Hepatocyte (in vitro differentiated cells): ENCODE results near the gene LCN12. TPM values are rescaled to one million over a fixed set of nuclear protein-coding genes. Genes with fewer than 3 reads are reported as not detected.

ENCODE experiments used
- DNase-seq: peaks from one replicate; pipeline ENCODE4 v3.0.0-alpha.2; 2016; ENCODE audit warnings: low spot score
- H2AFZ ChIP-seq: fragments of 200-600 bp; sonication (generic); 2 replicates; pipeline ENCODE4 v1.6.0; 2016; ENCODE audit warnings: antibody characterized with exemption, mild to moderate bottlenecking
- H3K27ac ChIP-seq: fragments of 200-600 bp; sonication (generic); 2 replicates; pipeline ENCODE4 v1.5.1; 2016; ENCODE audit warnings: mild to moderate bottlenecking
- H3K27me3 ChIP-seq: fragments of 200-600 bp; sonication (generic); 2 replicates; pipeline ENCODE4 v1.6.1; 2016
- H3K36me3 ChIP-seq: fragments of 200-600 bp; sonication (generic); replicated peaks from 2 replicates; pipeline ENCODE4 v1.5.1; 2016; ENCODE audit warnings: low read depth; ENCODE audit not compliant: insufficient read depth
- H3K4me1 ChIP-seq: fragments of 200-600 bp; sonication (generic); 2 replicates; pipeline ENCODE4 v1.5.1; 2016; ENCODE audit warnings: mild to moderate bottlenecking, moderate library complexity; ENCODE audit not compliant: insufficient read depth
- H3K4me2 ChIP-seq: fragments of 200-600 bp; sonication (generic); 2 replicates; pipeline ENCODE4 v1.6.0; 2016
- H3K4me3 ChIP-seq: fragments of 200-600 bp; sonication (generic); 2 replicates; pipeline ENCODE4 v1.5.1; 2016; ENCODE audit warnings: mild to moderate bottlenecking
- H3K79me2 ChIP-seq: fragments of 200-600 bp; sonication (generic); 2 replicates; pipeline ENCODE4 v1.6.0; 2017; ENCODE audit warnings: mild to moderate bottlenecking
- H3K9me2 ChIP-seq: fragments of 200-600 bp; sonication (generic); replicated peaks from 2 replicates; pipeline ENCODE4 v1.6.0; 2017; ENCODE audit warnings: mild to moderate bottlenecking; ENCODE audit not compliant: insufficient read depth
- H3K9me3 ChIP-seq: fragments of 200-600 bp; sonication (generic); 2 replicates; pipeline ENCODE4 v1.5.1; 2016; ENCODE audit warnings: low read depth, mild to moderate bottlenecking
- H4K20me1 ChIP-seq: fragments of 200-600 bp; sonication (generic); 2 replicates; pipeline ENCODE4 v1.6.0; 2016; ENCODE audit warnings: mild to moderate bottlenecking; ENCODE audit not compliant: insufficient read depth, poor library complexity, severe bottlenecking
- EZH2 ChIP-seq: fragments of 200-600 bp; sonication (generic); IDR thresholded peaks from 2 replicates; pipeline ENCODE4 v1.6.1; 2016; ENCODE audit warnings: antibody characterized with exemption, mild to moderate bottlenecking, borderline replicate concordance
- EZH2phosphoT487 ChIP-seq: fragments of 200-600 bp; sonication (generic); IDR thresholded peaks from one replicate; pipeline ENCODE4 v1.6.1; 2018; ENCODE audit warnings: antibody characterized with exemption, mild to moderate bottlenecking, low read depth, moderate library complexity; ENCODE audit not compliant: unreplicated experiment, severe bottlenecking
- WGBS: methylation state at CpG from one replicate; pipeline ENCODE4 v1.1.6; 2016; ENCODE audit warnings: low lambda C conversion rate; ENCODE audit errors: missing lambda C conversion rate; 5-methylcytosine and 5-hydroxymethylcytosine counted together
- polyA plus RNA-seq: library from polyadenylated mRNA; unstranded; fragments of >200 nt; fragmentation: Nextera tagmentation; extraction: Ambion mirVana; gene quantifications from 2 replicates; pipeline ENCODE4 v1.2.1, GENCODE V29; 2016
- total RNA-seq: library from RNA; depleted of rRNA; stranded (reverse); fragments of >200 nt; gene quantifications from 2 replicates; pipeline ENCODE4 v1.2.3, GENCODE V29; 2014
- TF ChIP-seq, protein P1 (sequence below): fragments of 200-600 bp; sonication (generic); IDR thresholded peaks from 2 replicates; pipeline ENCODE4 v1.5.1; 2016; ENCODE audit warnings: antibody characterized with exemption, mild to moderate bottlenecking; ENCODE audit not compliant: poor library complexity

The LCN12 gene
- total and polyA plus RNA-seq, 2 experiments from 2014 or later = 4.1 to 27.4 TPM

DNA sequence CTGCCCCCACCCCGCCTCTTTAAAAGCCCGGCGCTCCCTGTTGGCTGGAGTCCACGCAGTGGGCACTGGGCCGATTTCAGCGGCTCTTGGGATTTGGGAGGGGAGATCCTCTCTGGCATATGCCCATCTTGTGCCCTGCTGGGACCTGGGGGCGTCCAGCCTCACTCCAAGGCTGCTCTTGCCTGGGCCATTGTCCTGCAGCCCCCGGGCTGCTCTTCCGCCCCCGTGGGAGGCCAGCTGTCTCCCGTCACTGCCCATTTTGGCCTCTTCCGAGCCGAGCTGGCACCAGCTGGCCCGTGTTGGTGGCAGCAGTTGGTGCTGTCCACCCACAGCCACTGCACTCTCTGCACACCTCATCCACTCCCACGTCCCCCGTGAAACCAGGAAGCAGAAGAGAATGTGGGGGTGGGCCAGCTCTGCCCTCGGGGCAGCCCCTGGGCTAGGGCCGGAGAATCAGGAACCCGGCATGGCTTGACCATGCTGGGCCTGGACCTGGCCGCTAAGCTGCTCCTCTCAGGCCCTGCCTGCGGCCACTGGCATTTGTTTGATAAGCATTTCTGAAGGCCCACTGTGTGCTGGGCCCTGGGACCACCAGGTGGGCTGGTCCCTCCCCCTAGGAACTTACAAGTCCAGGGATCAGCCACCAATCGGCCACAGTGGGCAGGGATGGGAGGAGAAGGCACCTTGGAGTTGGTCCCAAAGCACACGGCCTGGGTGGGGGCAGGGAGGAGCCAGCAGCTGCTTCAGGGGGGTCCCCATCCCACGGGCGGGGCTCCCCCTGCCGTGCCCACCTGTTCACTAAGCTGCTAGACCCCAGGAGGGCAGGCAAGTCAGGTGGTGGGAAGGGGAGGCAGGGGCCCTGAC, 4.8 kb upstream of the LCN12 start:
- Histone ChIP-seq H3K4me3 (no peak overlapping the region), H3K27me3 (no peaks in the 10 kb centered on the region), H3K4me1 (peaks cover 20% of the 10 kb centered on the region), H4K20me1 (peaks cover 4% of the 10 kb centered on the region), H3K9me2 (no peaks in the 10 kb centered on the region), H3K9me3 (no peaks in the 10 kb centered on the region), H3K27ac (peak overlapping the region; percentile 98), H3K79me2 (peaks cover 20% of the 10 kb centered on the region), H3K4me2 (no peak overlapping the region), H3K36me3 (no peaks in the 10 kb centered on the region), H2AFZ (no peak overlapping the region)
- no peak for TF ChIP-seq EZH2phosphoT487
- TF ChIP-seq EZH2 = no peak
- TF ChIP-seq, protein P1, sequence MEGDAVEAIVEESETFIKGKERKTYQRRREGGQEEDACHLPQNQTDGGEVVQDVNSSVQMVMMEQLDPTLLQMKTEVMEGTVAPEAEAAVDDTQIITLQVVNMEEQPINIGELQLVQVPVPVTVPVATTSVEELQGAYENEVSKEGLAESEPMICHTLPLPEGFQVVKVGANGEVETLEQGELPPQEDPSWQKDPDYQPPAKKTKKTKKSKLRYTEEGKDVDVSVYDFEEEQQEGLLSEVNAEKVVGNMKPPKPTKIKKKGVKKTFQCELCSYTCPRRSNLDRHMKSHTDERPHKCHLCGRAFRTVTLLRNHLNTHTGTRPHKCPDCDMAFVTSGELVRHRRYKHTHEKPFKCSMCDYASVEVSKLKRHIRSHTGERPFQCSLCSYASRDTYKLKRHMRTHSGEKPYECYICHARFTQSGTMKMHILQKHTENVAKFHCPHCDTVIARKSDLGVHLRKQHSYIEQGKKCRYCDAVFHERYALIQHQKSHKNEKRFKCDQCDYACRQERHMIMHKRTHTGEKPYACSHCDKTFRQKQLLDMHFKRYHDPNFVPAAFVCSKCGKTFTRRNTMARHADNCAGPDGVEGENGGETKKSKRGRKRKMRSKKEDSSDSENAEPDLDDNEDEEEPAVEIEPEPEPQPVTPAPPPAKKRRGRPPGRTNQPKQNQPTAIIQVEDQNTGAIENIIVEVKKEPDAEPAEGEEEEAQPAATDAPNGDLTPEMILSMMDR = no peak
- WGBS = 77% methylated on average over 24 of the region's 26 CpGs
- no peak for DNase-seq

DNA sequence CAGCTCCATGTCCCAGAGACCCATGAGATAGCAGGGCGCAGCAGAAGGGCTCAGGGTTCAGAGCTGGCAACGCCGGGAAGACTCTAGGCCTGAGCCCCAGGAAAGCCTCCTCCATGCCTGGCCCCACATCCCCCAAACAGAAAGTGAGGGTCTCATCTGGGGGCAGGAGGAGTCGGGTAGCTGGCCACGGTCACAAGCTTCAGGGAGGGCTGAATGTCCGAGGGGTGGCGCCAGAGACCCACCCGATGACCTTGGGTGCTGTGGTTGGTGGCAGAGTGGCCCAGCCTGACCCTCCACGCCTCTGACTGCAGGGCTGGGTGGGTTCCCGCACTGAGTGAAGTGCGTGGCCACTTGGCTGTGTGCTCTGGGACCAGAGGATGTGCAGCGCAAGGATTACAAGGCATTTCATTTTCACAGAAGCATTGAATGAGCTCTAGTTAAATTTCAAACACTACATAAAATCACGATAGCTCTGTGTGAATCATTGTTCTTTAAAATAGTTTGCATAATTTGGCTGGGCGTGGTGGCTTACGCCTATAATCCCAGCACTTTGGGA, 4.0 kb upstream of the LCN12 start:
- Histone ChIP-seq H2AFZ (no peak overlapping the region), H3K4me3 (no peak overlapping the region), H3K27ac (peak overlapping the region; percentile 98), H3K9me2 (no peaks in the 10 kb centered on the region), H3K79me2 (peaks cover 13% of the 10 kb centered on the region), H4K20me1 (peaks cover 4% of the 10 kb centered on the region), H3K36me3 (no peaks in the 10 kb centered on the region), H3K27me3 (no peaks in the 10 kb centered on the region), H3K4me2 (no peak overlapping the region), H3K4me1 (peaks cover 17% of the 10 kb centered on the region), H3K9me3 (no peaks in the 10 kb centered on the region)
- WGBS = 50% methylated on average over 15 of the region's 15 CpGs
- peak; percentile 58 for DNase-seq
- no peak for TF ChIP-seq EZH2phosphoT487
- TF ChIP-seq, protein P1 = peak; percentile 44

DNA sequence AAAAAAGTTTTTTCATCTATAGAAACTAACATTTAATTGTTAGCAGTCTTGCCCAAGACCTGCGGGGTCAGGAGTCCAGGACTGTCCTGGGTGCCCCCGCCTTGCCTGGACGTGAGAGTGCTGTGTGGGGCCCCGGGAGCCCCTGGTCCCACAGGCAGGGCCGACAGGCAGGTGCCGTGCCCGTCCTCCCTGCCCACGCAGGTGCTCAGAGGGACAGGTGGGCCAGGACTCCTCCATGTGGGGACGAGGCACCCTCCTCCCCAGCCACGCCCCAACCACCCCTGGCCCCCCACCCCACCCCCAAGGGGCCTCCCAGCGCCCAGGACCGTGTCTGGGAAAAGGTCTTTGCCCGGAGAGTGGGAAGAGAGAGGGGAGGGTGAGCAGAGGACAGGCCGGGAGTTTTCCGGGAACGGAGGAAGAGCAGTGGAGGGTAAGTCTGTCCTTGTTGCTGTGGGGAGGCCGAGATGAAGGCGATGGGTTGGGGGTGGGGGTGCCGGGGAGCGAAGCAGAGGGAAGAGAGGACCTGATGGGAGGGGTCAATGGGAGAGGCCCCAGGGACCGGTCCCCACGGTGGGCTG, 2.7 kb upstream of the LCN12 start:
- no peaks in the 10 kb centered on the region for H4K20me1 ChIP-seq
- DNase-seq = peak; percentile 66
- H3K4me1 ChIP-seq = peaks cover 12% of the 10 kb centered on the region
- H3K4me3 ChIP-seq = peak overlapping the region; percentile 15
- peak overlapping the region; percentile 98 for H3K27ac ChIP-seq
- H3K4me2 ChIP-seq = peak overlapping the region; percentile 94
- no peaks in the 10 kb centered on the region for H3K9me3 ChIP-seq
- no peaks in the 10 kb centered on the region for H3K36me3 ChIP-seq
- H3K79me2 ChIP-seq = peaks cover 3% of the 10 kb centered on the region
- H3K9me2 ChIP-seq = no peaks in the 10 kb centered on the region
- 17% methylated on average over 15 of the region's 22 CpGs for WGBS
- H3K27me3 ChIP-seq = no peaks in the 10 kb centered on the region
- no peak overlapping the region for H2AFZ ChIP-seq
- TF ChIP-seq, protein P1 = no peak
- no peak for TF ChIP-seq EZH2
- no peak for TF ChIP-seq EZH2phosphoT487
